H1 (cell line): ENCODE results near the gene CASP5. TPM values are rescaled to one million over a fixed set of nuclear protein-coding genes. Genes with fewer than 3 reads are reported as not detected.

Source experiments
- CTCF ChIA-PET: fragments of 300-600 bp; sonication (Branson Sonifier 250); formaldehyde crosslinking; loops from one replicate; lab custom pipeline; 2021; ENCODE audit not compliant: partially characterized antibody; lab: Charles Lee
- POLR2A ChIA-PET: fragments of 300-600 bp; sonication (Branson Sonifier 250); formaldehyde crosslinking; loops from one replicate; lab custom pipeline; 2021; ENCODE audit warnings: inconsistent platforms; ENCODE audit not compliant: partially characterized antibody; lab: Charles Lee
- DNase-seq, 2 experiments: peaks; one replicate each; pipeline versions ENCODE4 v3.0.0 to v3.0.0-alpha.2; 2010 to 2022; ENCODE audit warnings: low spot score in 2 of 2, low read depth in 1 of 2, mixed read lengths in 1 of 2
- FAIRE-seq: peaks from 2 replicates; lab custom pipeline; 2011; peaks lifted over from hg19 to GRCh38; lab: Jason Lieb, UNC
- H2AFZ ChIP-seq: 2 replicates; pipeline ENCODE4 v1.8.1; 2012; ENCODE audit warnings: low read length, inconsistent platforms
- H2AK5ac ChIP-seq: 2 replicates; pipeline ENCODE4 v1.6.1; 2013; ENCODE audit warnings: low read depth, low read length
- H2BK120ac ChIP-seq: replicated peaks from 2 replicates; pipeline ENCODE3; 2013; ENCODE audit warnings: low read depth, low read length, inconsistent platforms
- H2BK12ac ChIP-seq: 2 replicates; pipeline ENCODE4 v1.6.1; 2013; ENCODE audit warnings: low read depth, low read length
- H2BK15ac ChIP-seq: 2 replicates; pipeline ENCODE4 v1.6.1; 2013; ENCODE audit warnings: low read length
- H2BK20ac ChIP-seq: 2 replicates; pipeline ENCODE4 v1.6.1; 2013; ENCODE audit warnings: low read length
- H2BK5ac ChIP-seq: 2 replicates; pipeline ENCODE4 v1.6.1; 2013; ENCODE audit warnings: low read depth, low read length
- H3K14ac ChIP-seq: 2 replicates; pipeline ENCODE4 v1.6.1; 2013; ENCODE audit warnings: inconsistent platforms; ENCODE audit not compliant: insufficient read length
- H3K18ac ChIP-seq: 2 replicates; pipeline ENCODE4 v1.6.1; 2013; ENCODE audit warnings: low read length; ENCODE audit errors: extremely low read depth
- H3K23ac ChIP-seq: 2 replicates; pipeline ENCODE4 v1.6.1; 2013; ENCODE audit warnings: inconsistent platforms; ENCODE audit not compliant: insufficient read length
- H3K23me2 ChIP-seq: 2 replicates; pipeline ENCODE4 v1.6.1; 2013; ENCODE audit warnings: low read depth, low read length
- H3K27ac ChIP-seq: 2 replicates; pipeline ENCODE4 v1.6.1; 2011; ENCODE audit warnings: low read depth, low read length, inconsistent platforms
- H3K27me3 ChIP-seq, 4 experiments: replicated peaks in 1 of 4; 1 replicate in 1 of 4; 2 replicates in 3 of 4; pipeline versions ENCODE4 v1.6.1 to v1.8.1; 2011 to 2013; ENCODE audit warnings: low read length in 3 of 4, mild to moderate bottlenecking in 3 of 4, inconsistent platforms in 2 of 4, mixed read lengths in 2 of 4, moderate library complexity in 1 of 4; ENCODE audit not compliant: control insufficient read depth in 3 of 4, insufficient read depth in 3 of 4; ENCODE audit errors: extremely low read depth in 1 of 4
- H3K36me3 ChIP-seq, 4 experiments: 2 replicates each; pipeline versions ENCODE4 v1.6.1 to v1.8.1; 2011 to 2013; ENCODE audit warnings: mild to moderate bottlenecking in 4 of 4, low read length in 3 of 4, moderate library complexity in 2 of 4, control low read depth in 1 of 4, inconsistent platforms in 1 of 4; ENCODE audit not compliant: insufficient read depth in 4 of 4, control insufficient read depth in 2 of 4
- H3K4ac ChIP-seq: replicated peaks from 2 replicates; pipeline ENCODE3; 2013; ENCODE audit warnings: low read length, low read depth, mixed read lengths, inconsistent platforms; ENCODE audit not compliant: insufficient read length
- H3K4me1 ChIP-seq, 4 experiments: replicated peaks in 1 of 4; 1 replicate in 1 of 4; 2 replicates in 3 of 4; pipeline versions ENCODE4 v1.6.1 to v1.8.1; 2011 to 2013; ENCODE audit warnings: low read length in 3 of 4, inconsistent platforms in 2 of 4, mixed read lengths in 1 of 4; ENCODE audit not compliant: insufficient read depth in 4 of 4, control insufficient read depth in 3 of 4
- H3K4me2 ChIP-seq, 2 experiments: 2 replicates each; pipeline versions ENCODE4 v1.6.1 to v1.8.1; 2011 to 2013; ENCODE audit warnings: low read depth in 2 of 2, low read length in 2 of 2, control low read depth in 1 of 2, inconsistent platforms in 1 of 2, mild to moderate bottlenecking in 1 of 2; ENCODE audit not compliant: insufficient read depth in 1 of 2
- H3K4me3 ChIP-seq, 4 experiments: fragments of 200-600, 300-600 bp in 1 of 4; sonication (generic), shearing (Covaris generic), sonication (Bioruptor Twin) in 1 of 4; 2 replicates each; pipeline versions ENCODE4 v1.5.1 to v1.8.1; 2011 to 2016; ENCODE audit warnings: low read length in 4 of 4, low read depth in 3 of 4, control low read depth in 2 of 4, inconsistent platforms in 2 of 4, mild to moderate bottlenecking in 2 of 4, mixed read lengths in 1 of 4, moderate library complexity in 1 of 4; ENCODE audit not compliant: insufficient read depth in 2 of 4; ENCODE audit errors: extremely low read depth in 1 of 4
- H3K56ac ChIP-seq: replicated peaks from 2 replicates; pipeline ENCODE3; 2013; ENCODE audit warnings: low read depth, mild to moderate bottlenecking, mixed read lengths, low read length, inconsistent platforms; ENCODE audit not compliant: insufficient read length
- H3K79me1 ChIP-seq: 2 replicates; pipeline ENCODE4 v1.6.1; 2013; ENCODE audit warnings: low read depth, low read length, control low read depth
- H3K79me2 ChIP-seq, 2 experiments: 2 replicates each; pipeline versions ENCODE4 v1.6.1 to v1.8.1; 2012 to 2013; ENCODE audit warnings: low read length in 2 of 2, mild to moderate bottlenecking in 2 of 2, inconsistent platforms in 1 of 2; ENCODE audit not compliant: insufficient read depth in 2 of 2, control insufficient read depth in 1 of 2
- H3K9ac ChIP-seq, 4 experiments: replicated peaks in 1 of 4; 1 replicate in 1 of 4; 2 replicates in 3 of 4; pipeline versions ENCODE4 v1.6.1 to v1.8.1; 2011 to 2013; ENCODE audit warnings: low read depth in 3 of 4, low read length in 3 of 4, control low read depth in 2 of 4, mild to moderate bottlenecking in 2 of 4, moderate library complexity in 2 of 4, inconsistent platforms in 1 of 4; ENCODE audit errors: extremely low read depth in 1 of 4
- H3K9me3 ChIP-seq, 2 experiments: 2 replicates each; pipeline versions ENCODE4 v1.6.1 to v1.8.1; 2012 to 2013; ENCODE audit warnings: mild to moderate bottlenecking in 2 of 2, moderate library complexity in 2 of 2, control low read depth in 1 of 2, inconsistent platforms in 1 of 2, low read depth in 1 of 2, low read length in 1 of 2, mixed read lengths in 1 of 2; ENCODE audit not compliant: insufficient read depth in 2 of 2
- H4K20me1 ChIP-seq, 2 experiments: replicated peaks in 1 of 2; 2 replicates each; pipeline versions ENCODE3 to v1.8.1; 2011 to 2013; ENCODE audit warnings: inconsistent platforms in 2 of 2, low read length in 2 of 2, mild to moderate bottlenecking in 1 of 2; ENCODE audit not compliant: insufficient read depth in 2 of 2, control insufficient read depth in 1 of 2
- H4K5ac ChIP-seq: 2 replicates; pipeline ENCODE4 v1.6.1; 2013; ENCODE audit warnings: low read length, low read depth, mixed read lengths, inconsistent platforms; ENCODE audit not compliant: insufficient read length
- H4K8ac ChIP-seq: 2 replicates; pipeline ENCODE4 v1.8.0; 2013; ENCODE audit warnings: mild to moderate bottlenecking, moderate library complexity, low read length, inconsistent platforms; ENCODE audit not compliant: insufficient read depth; ENCODE audit errors: extremely low read depth
- H4K91ac ChIP-seq: replicated peaks from 2 replicates; pipeline ENCODE3; 2013; ENCODE audit warnings: low read length, mixed read lengths, inconsistent platforms; ENCODE audit not compliant: insufficient read length
- CBX8 ChIP-seq: fragments of 300-800, 300-1000 bp; sonication (generic); IDR thresholded peaks from 2 replicates; pipeline ENCODE4 v1.7.1; 2016; ENCODE audit warnings: low read depth, low read length, borderline replicate concordance
- GABPA ChIP-seq: IDR thresholded peaks from 2 replicates; pipeline ENCODE4 v1.6.1; 2011; ENCODE audit warnings: mild to moderate bottlenecking, low read length, moderate library complexity, borderline replicate concordance; ENCODE audit not compliant: insufficient read depth
- HDAC2 ChIP-seq, 2 experiments: fragments of 300-600 bp in 1 of 2; sonication (generic) in 1 of 2; IDR thresholded peaks; 2 replicates each; pipeline ENCODE4 v1.6.1; 2011 to 2012; ENCODE audit warnings: low read depth in 2 of 2, low read length in 2 of 2, mild to moderate bottlenecking in 2 of 2, moderate library complexity in 2 of 2, borderline replicate concordance in 1 of 2, inconsistent platforms in 1 of 2
- KDM4A ChIP-seq: IDR thresholded peaks from one replicate; pipeline ENCODE4 v1.7.1; 2012; ENCODE audit warnings: low read depth, mild to moderate bottlenecking, moderate library complexity, low read length, inconsistent platforms; ENCODE audit not compliant: severe bottlenecking
- POLR2A ChIP-seq, 2 experiments: IDR thresholded peaks; 1 replicate in 1 of 2; 2 replicates in 1 of 2; pipeline ENCODE4 v1.6.1; 2011; ENCODE audit warnings: low read depth in 2 of 2, low read length in 2 of 2, mild to moderate bottlenecking in 2 of 2; ENCODE audit errors: control extremely low read depth in 1 of 2
- RAD21 ChIP-seq, 2 experiments: IDR thresholded peaks in 1 of 2; conservative IDR thresholded peaks in 1 of 2; 2 replicates each; pipeline ENCODE4 v1.6.1; 2011; ENCODE audit warnings: low read depth in 2 of 2, low read length in 2 of 2, improper control_type of control experiment in 1 of 2, inconsistent platforms in 1 of 2, mild to moderate bottlenecking in 1 of 2, moderate library complexity in 1 of 2
- SP1 ChIP-seq: IDR thresholded peaks from 2 replicates; pipeline ENCODE4 v1.6.1; 2011; ENCODE audit warnings: low read depth, low read length
- SRF ChIP-seq: IDR thresholded peaks from 2 replicates; pipeline ENCODE4 v1.6.1; 2011; ENCODE audit warnings: mild to moderate bottlenecking, low read depth, low read length, moderate library complexity
- WGBS, 2 experiments: shearing (Covaris generic) in 1 of 2; methylation state at CpG; one replicate each; pipeline versions ENCODE4 v1.1.6 to v1.1.7; 2013 to 2015; ENCODE audit warnings: low lambda C conversion rate in 2 of 2, mixed read lengths in 2 of 2, inconsistent platforms in 1 of 2, low coverage in 1 of 2, missing lambda C conversion rate in 1 of 2; ENCODE audit not compliant: insufficient replicate concordance in 2 of 2, insufficient coverage in 1 of 2, insufficient read length in 1 of 2; ENCODE audit errors: extremely low coverage in 1 of 2, missing lambda C conversion rate in 1 of 2; 5-methylcytosine and 5-hydroxymethylcytosine counted together
- polyA plus RNA-seq, 7 experiments: library from polyadenylated mRNA; depleted of rRNA in 3 of 7; stranded (reverse) in 5 of 7; unstranded in 2 of 7; fragments of >200 nt in 5 of 7; fragments of 200-250 nt in 2 of 7; gene quantifications; 1 replicate in 5 of 7; 2 replicates in 1 of 7; 4 replicates in 1 of 7; pipeline versions ENCODE4 v1.2.1 to v1.2.3, GENCODE V29; 2011 to 2013; ENCODE audit warnings: missing spikeins in 2 of 7, mixed read lengths in 2 of 7
- total RNA-seq: library from RNA; stranded (reverse); fragmentation: NEBNext Ultra II Directional; extraction: Animal tissue kit (Norgen Biotek cat#: 25700); gene quantifications from 2 replicates; pipeline ENCODE4 v1.2.1, GENCODE V29; 2021
- TF ChIP-seq, protein P1 (sequence below): IDR thresholded peaks from 2 replicates; pipeline ENCODE4 v1.6.1; 2012; ENCODE audit warnings: inconsistent platforms
- TF ChIP-seq, protein P2 (sequence below), 3 experiments: IDR thresholded peaks; 1 replicate in 2 of 3; 2 replicates in 1 of 3; pipeline versions ENCODE4 v1.5.1 to v1.6.1; 2011; ENCODE audit warnings: low read length in 3 of 3, mild to moderate bottlenecking in 3 of 3, inconsistent platforms in 2 of 3, low read depth in 1 of 3, moderate library complexity in 1 of 3; ENCODE audit not compliant: insufficient read depth in 1 of 3; ENCODE audit errors: control extremely low read depth in 1 of 3

The CASP5 gene
- total and polyA plus RNA-seq, 2 of the 8 experiments (the other 6 are each of a cell fraction or from before 2014, with no cell fraction given), result not detected

DNA sequence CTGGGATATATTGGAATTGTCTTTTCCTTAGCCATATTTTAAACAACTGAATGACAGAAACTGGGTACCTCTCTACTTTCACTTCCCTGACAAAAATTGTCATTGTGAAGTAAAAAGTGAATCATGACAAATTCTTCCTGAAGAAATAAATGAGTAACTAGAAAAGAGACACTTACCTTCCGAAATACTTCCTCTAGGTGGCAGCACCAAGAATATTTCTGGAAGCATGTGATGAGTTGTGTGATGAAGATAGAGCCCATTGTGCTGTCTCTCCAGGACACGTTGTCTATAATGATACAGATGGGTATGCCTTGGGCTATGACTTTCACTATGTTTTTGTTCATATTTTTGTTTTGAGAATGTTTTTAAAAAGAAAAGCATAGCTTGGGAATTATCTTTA is 76.1 kb downstream of the CASP5 start:
- no peak overlapping the region for H2BK120ac ChIP-seq
- ChIA-PET POLR2A (no interaction called here), CTCF (interaction anchor here (0.7 to 2.1 kb wide), 14 partner anchors 8 to 1091 kb away, joined by 3 to 8 read pairs (median 4); no protein-coding TSS in a partner anchor)
- H3K4me3 ChIP-seq, result no peak overlapping the region
- DNase-seq, result no peak
- H4K5ac ChIP-seq, result no peak overlapping the region
- no peak overlapping the region for H3K23ac ChIP-seq
- no peaks in the 10 kb centered on the region; a peak in 1 of 8 replicates for H3K36me3 ChIP-seq
- H3K14ac ChIP-seq, result no peak overlapping the region
- no peaks in the 10 kb centered on the region for H3K79me1 ChIP-seq
- H3K27me3 ChIP-seq, result no peaks in the 10 kb centered on the region
- H4K91ac ChIP-seq, result no peak overlapping the region
- no peak overlapping the region for H3K4ac ChIP-seq
- H3K4me1 ChIP-seq, result no peaks in the 10 kb centered on the region
- H4K8ac ChIP-seq, result no peak overlapping the region
- H2BK20ac ChIP-seq, result no peak overlapping the region
- H3K9me3 ChIP-seq, result no peaks in the 10 kb centered on the region
- FAIRE-seq, result peak; percentile 73
- no peak overlapping the region for H2AFZ ChIP-seq
- TF ChIP-seq KDM4A (no peak), SRF (no peak), GABPA (no peak), RAD21 (IDR thresholded peaks at IDR 0.05 in 1 of 2, conservative IDR thresholded peaks at IDR 0.05 in 1 of 2; ENCODE audit: low read depth in 2 of 2, low read length in 2 of 2) (peak; percentile 29 to 48; a peak in 3 of 4 replicates), CBX8 (no peak), HDAC2 (IDR thresholded peaks at IDR 0.05; ENCODE audit: borderline replicate concordance in 1 of 2, low read depth in 2 of 2, low read length in 2 of 2) (no peak), SP1 (no peak), POLR2A (IDR thresholded peaks at IDR 0.05; ENCODE audit: control extremely low read depth in 1 of 2, low read depth in 2 of 2, low read length in 2 of 2) (no peak)
- TF ChIP-seq, protein P1, sequence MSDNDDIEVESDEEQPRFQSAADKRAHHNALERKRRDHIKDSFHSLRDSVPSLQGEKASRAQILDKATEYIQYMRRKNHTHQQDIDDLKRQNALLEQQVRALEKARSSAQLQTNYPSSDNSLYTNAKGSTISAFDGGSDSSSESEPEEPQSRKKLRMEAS, result peak; percentile 46
- TF ChIP-seq, protein P2, sequence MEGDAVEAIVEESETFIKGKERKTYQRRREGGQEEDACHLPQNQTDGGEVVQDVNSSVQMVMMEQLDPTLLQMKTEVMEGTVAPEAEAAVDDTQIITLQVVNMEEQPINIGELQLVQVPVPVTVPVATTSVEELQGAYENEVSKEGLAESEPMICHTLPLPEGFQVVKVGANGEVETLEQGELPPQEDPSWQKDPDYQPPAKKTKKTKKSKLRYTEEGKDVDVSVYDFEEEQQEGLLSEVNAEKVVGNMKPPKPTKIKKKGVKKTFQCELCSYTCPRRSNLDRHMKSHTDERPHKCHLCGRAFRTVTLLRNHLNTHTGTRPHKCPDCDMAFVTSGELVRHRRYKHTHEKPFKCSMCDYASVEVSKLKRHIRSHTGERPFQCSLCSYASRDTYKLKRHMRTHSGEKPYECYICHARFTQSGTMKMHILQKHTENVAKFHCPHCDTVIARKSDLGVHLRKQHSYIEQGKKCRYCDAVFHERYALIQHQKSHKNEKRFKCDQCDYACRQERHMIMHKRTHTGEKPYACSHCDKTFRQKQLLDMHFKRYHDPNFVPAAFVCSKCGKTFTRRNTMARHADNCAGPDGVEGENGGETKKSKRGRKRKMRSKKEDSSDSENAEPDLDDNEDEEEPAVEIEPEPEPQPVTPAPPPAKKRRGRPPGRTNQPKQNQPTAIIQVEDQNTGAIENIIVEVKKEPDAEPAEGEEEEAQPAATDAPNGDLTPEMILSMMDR (IDR thresholded peaks at IDR 0.05; ENCODE audit: control extremely low read depth in 1 of 3, insufficient read depth in 1 of 3, low read depth in 1 of 3, low read length in 3 of 3), result peak in 2 of 3 experiments; percentile 16 to 54; a peak in 2 of 4 replicates
- no peaks in the 10 kb centered on the region for H3K79me2 ChIP-seq
- no peak overlapping the region for H2BK5ac ChIP-seq
- 35% methylated on average over 2 of the region's 2 CpGs; no CpG with 5 or more reads in 1 of the 2 experiments for WGBS, 2 experiments
- no peak overlapping the region for H2BK12ac ChIP-seq
- no peak overlapping the region for H3K27ac ChIP-seq
- H3K56ac ChIP-seq, result no peak overlapping the region
- no peak overlapping the region for H3K9ac ChIP-seq
- no peak overlapping the region for H3K18ac ChIP-seq
- no peak overlapping the region for H3K4me2 ChIP-seq
- H2BK15ac ChIP-seq, result no peak overlapping the region
- no peaks in the 10 kb centered on the region for H3K23me2 ChIP-seq
- H4K20me1 ChIP-seq, result no peaks in the 10 kb centered on the region
- no peak overlapping the region for H2AK5ac ChIP-seq
